IPS-NIHi7 (cell line): ENCODE results near the gene PCDHA8.
"Not testable (repeated sequence)": the region's sequence is repeated elsewhere in the genome, so short reads cannot be mapped to it uniquely, and the experiment has no call there.

Experiments
- DNase-seq: peaks from one replicate; pipeline ENCODE4 v3.0.0; 2012; ENCODE audit warnings: mixed read lengths; ENCODE audit errors: extremely low spot score

The PCDHA8 gene

GRCh38 chr5:140827704-140828361, 13.2 kb upstream of the PCDHA8 start, which contains the start of gene PCDHA6:
Gene PCDHA6 (plus strand): TSS chr5:140827960. CDS start chr5:140828092, 132 bp downstream.
- DNase-seq = peak; percentile 12

- DNase-seq = peak; percentile 28
These were observed 12.6 kb upstream of the PCDHA8 start for GRCh38 chr5:140828362-140828737.

GRCh38 chr5:140829511-140830501, 11.2 kb upstream of the PCDHA8 start:
- not testable (repeated sequence) for DNase-seq

GRCh38 chr5:140833993-140834392, 7.0 kb upstream of the PCDHA8 start, which contains the start of gene PCDHA7:
Gene PCDHA7 (plus strand): TSS chr5:140834269. CDS start chr5:140834384, 115 bp downstream.
- DNase-seq = no peak

GRCh38 chr5:140834439-140835008, 6.5 kb upstream of the PCDHA8 start:
- DNase-seq = not testable (repeated sequence)

- DNase-seq = no peak
These were observed 5.1 kb upstream of the PCDHA8 start for GRCh38 chr5:140835622-140836510.

- DNase-seq = no peak
These were observed 2.1 kb downstream of the PCDHA8 start for GRCh38 chr5:140842798-140843733.

GRCh38 chr5:140848139-140849102, 7.4 kb downstream of the PCDHA8 start, which contains the start of gene PCDHA9:
Gene PCDHA9 (plus strand): TSS chr5:140848382. CDS start chr5:140848496, 114 bp downstream.
- not testable (repeated sequence) for DNase-seq

- DNase-seq = not testable (repeated sequence)
These were observed 9.0 kb downstream of the PCDHA8 start for GRCh38 chr5:140849831-140850634.

GRCh38 chr5:140855772-140856674, 15.0 kb downstream of the PCDHA8 start, which contains the start of gene PCDHA10:
Gene PCDHA10 (plus strand): TSS chr5:140855897. CDS start chr5:140856049, 152 bp downstream.
- DNase-seq = peak; percentile 54

GRCh38 chr5:140857177-140857986, 16.4 kb downstream of the PCDHA8 start:
- no peak for DNase-seq

GRCh38 chr5:140857987-140858240, 16.9 kb downstream of the PCDHA8 start:
- DNase-seq = no peak

GRCh38 chr5:140862441-140863295, 21.7 kb downstream of the PCDHA8 start:
- no peak for DNase-seq

- peak; percentile 58 for DNase-seq
These were observed 28.0 kb downstream of the PCDHA8 start, which contains the start of gene PCDHA11 for GRCh38 chr5:140868721-140869554. Gene PCDHA11 (plus strand): TSS chr5:140868957. CDS start chr5:140869104, 147 bp downstream.
